C4-2B (cell line): ENCODE data around the gene HSPA9.

Experiments used
- ZFX ChIP-seq: fragments of 450-650 bp; IDR thresholded peaks from 2 replicates; pipeline ENCODE4 v1.6.1; 2017
- TF ChIP-seq, protein P1 (sequence below): fragments of 450-650 bp; conservative IDR thresholded peaks from 2 replicates; pipeline ENCODE4 v1.5.1; 2017; ENCODE audit warnings: mild to moderate bottlenecking

- TF ChIP-seq, protein P1, sequence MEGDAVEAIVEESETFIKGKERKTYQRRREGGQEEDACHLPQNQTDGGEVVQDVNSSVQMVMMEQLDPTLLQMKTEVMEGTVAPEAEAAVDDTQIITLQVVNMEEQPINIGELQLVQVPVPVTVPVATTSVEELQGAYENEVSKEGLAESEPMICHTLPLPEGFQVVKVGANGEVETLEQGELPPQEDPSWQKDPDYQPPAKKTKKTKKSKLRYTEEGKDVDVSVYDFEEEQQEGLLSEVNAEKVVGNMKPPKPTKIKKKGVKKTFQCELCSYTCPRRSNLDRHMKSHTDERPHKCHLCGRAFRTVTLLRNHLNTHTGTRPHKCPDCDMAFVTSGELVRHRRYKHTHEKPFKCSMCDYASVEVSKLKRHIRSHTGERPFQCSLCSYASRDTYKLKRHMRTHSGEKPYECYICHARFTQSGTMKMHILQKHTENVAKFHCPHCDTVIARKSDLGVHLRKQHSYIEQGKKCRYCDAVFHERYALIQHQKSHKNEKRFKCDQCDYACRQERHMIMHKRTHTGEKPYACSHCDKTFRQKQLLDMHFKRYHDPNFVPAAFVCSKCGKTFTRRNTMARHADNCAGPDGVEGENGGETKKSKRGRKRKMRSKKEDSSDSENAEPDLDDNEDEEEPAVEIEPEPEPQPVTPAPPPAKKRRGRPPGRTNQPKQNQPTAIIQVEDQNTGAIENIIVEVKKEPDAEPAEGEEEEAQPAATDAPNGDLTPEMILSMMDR = no peak; the same call in 1 of the 2 replicates
- no peak for TF ChIP-seq ZFX
These were observed 7.0 kb downstream of the HSPA9 start for GRCh38 chr5:138568061-138568824.
